Mesothelial cell of epicardium (in vitro differentiated cells): Measurements from ENCODE around the gene LYZL2. TPM values are rescaled to one million over a fixed set of nuclear protein-coding genes. Genes with fewer than 3 reads are reported as not detected.

ENCODE experiments used
- DNase-seq, 2 experiments: peaks; one replicate each; pipeline ENCODE4 v3.0.0; 2021; ENCODE audit warnings: low spot score in 2 of 2; ENCODE audit not compliant: unreplicated experiment in 2 of 2
- H3K27ac Mint-ChIP-seq: 2 replicates; pipeline ENCODE4 v1.8.0; 2021; ENCODE audit warnings: mixed read lengths
- H3K27me3 Mint-ChIP-seq: 2 replicates; pipeline ENCODE4 v1.8.0; 2021; ENCODE audit warnings: low read depth, mixed read lengths
- H3K36me3 Mint-ChIP-seq: 2 replicates; pipeline ENCODE4 v1.8.0; 2021; ENCODE audit warnings: mixed read lengths
- H3K4me1 Mint-ChIP-seq: 2 replicates; pipeline ENCODE4 v1.8.0; 2021; ENCODE audit warnings: mixed read lengths
- H3K4me3 Mint-ChIP-seq: 2 replicates; pipeline ENCODE4 v1.8.0; 2021; ENCODE audit warnings: mild to moderate bottlenecking, moderate library complexity, mixed read lengths
- H3K9me3 Mint-ChIP-seq: 2 replicates; pipeline ENCODE4 v1.8.0; 2021; ENCODE audit warnings: mixed read lengths
- total RNA-seq: library from RNA; stranded (reverse); gene quantifications from 3 replicates; pipeline ENCODE4 v1.2.1, GENCODE V29; 2021
- TF ChIP-seq, protein P1 (sequence below): fragments of 200-600 bp; sonication (generic); IDR thresholded peaks from one replicate; pipeline ENCODE4 v1.5.0; 2021; ENCODE audit warnings: antibody characterized with exemption; ENCODE audit not compliant: unreplicated experiment

Gene LYZL2
- total RNA-seq, 1 donor from 2014 or later, result not detected

DNA sequence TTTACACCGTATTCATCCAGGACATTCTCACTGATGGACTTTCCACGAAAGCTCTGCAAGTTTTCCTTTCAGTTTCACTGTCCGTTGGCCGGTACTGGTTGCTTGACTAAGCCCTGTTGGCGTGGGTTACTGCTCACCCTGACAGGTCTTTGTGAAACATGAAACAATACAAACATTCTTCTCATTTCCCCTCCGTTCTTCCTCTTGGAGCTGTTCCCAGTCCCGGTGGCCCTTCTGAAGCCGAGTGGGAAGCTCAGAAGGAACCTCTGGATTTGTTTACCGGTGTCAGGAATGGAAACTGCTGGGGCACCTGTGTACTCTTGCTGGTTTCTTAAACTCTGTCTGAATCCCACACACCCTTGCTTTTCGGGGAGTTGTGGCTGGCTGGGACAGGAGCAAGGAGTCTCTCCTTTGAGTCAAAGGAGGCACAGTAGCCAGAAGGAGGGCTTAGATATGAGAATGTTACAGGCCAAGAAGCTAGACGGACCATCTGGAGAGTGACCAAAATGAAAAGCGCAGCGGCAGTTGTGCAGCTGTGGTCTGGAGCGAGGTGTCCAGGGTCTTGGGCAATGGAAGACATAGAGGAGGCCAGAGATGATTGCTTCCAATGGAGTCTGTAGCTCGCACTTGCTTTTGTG lies 45.7 kb downstream of the LYZL2 start:
- H3K4me3 Mint-ChIP-seq, result peak overlapping the region; percentile 1
- no peaks in the 10 kb centered on the region for H3K9me3 Mint-ChIP-seq
- TF ChIP-seq, protein P1, sequence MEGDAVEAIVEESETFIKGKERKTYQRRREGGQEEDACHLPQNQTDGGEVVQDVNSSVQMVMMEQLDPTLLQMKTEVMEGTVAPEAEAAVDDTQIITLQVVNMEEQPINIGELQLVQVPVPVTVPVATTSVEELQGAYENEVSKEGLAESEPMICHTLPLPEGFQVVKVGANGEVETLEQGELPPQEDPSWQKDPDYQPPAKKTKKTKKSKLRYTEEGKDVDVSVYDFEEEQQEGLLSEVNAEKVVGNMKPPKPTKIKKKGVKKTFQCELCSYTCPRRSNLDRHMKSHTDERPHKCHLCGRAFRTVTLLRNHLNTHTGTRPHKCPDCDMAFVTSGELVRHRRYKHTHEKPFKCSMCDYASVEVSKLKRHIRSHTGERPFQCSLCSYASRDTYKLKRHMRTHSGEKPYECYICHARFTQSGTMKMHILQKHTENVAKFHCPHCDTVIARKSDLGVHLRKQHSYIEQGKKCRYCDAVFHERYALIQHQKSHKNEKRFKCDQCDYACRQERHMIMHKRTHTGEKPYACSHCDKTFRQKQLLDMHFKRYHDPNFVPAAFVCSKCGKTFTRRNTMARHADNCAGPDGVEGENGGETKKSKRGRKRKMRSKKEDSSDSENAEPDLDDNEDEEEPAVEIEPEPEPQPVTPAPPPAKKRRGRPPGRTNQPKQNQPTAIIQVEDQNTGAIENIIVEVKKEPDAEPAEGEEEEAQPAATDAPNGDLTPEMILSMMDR, result no peak
- no peaks in the 10 kb centered on the region for H3K36me3 Mint-ChIP-seq
- DNase-seq, result no peak
- peak overlapping the region; percentile 52 for H3K27ac Mint-ChIP-seq
- peaks cover 16% of the 10 kb centered on the region for H3K4me1 Mint-ChIP-seq
- H3K27me3 Mint-ChIP-seq, result peaks cover 4% of the 10 kb centered on the region

DNA sequence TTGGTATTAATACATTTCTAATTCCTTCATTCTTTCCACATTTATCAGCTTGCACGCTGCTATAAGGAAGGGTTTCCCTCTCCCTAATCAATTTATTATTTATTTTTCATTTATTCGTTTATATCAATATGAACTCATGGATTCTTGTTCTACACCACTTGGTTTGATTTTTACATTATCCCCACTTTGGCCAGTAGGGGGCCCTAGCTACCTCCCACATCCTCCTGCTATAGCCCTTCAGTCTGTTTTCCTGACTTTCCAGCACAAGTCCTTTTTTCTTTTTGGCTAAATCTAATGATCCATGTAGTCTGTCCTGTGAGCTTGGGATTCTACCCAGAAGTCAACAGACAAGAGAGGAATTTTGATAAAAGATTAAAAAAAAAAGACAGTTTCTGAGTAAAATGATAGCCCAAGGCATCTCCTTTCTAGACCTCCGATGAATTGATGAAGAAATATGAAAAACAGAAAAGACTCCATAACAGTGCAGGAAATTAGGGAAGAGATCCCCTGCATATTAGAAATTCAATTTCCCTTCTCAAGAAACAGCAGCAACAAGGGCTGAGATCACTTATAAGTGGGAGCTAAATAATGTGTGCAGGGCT lies 47.7 kb downstream of the LYZL2 start:
- H3K4me3 Mint-ChIP-seq, result no peak overlapping the region
- DNase-seq, result no peak
- H3K4me1 Mint-ChIP-seq, result peaks cover 13% of the 10 kb centered on the region
- no peak overlapping the region for H3K27ac Mint-ChIP-seq
- H3K36me3 Mint-ChIP-seq, result no peaks in the 10 kb centered on the region
- H3K27me3 Mint-ChIP-seq, result peaks cover 4% of the 10 kb centered on the region
- no peaks in the 10 kb centered on the region for H3K9me3 Mint-ChIP-seq
- TF ChIP-seq, protein P1, result peak; percentile 66

DNA sequence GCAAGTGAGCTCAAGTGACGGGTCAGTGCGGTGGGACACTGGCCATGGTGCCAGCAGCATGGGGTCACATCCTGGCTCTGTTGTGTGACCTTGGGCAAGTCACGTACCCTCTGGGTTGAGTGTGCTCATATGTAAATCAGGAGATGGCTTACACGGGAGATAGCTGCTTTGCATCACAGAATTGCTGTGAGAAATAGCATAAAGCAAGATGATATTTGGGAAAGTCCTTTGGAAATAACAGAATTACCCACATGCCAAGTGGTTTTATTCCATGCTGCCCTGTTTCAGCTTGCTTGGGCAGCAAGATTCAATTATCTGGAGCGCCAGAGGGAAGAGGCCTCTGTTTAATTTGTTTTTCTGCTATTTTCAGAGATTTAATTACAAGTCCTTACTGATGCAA lies 48.9 kb downstream of the LYZL2 start:
- H3K27me3 Mint-ChIP-seq, result peaks cover 5% of the 10 kb centered on the region
- TF ChIP-seq, protein P1, result no peak
- no peak for DNase-seq
- peaks cover 13% of the 10 kb centered on the region for H3K4me1 Mint-ChIP-seq
- no peak overlapping the region for H3K4me3 Mint-ChIP-seq
- H3K36me3 Mint-ChIP-seq, result no peaks in the 10 kb centered on the region
- no peak overlapping the region for H3K27ac Mint-ChIP-seq
- H3K9me3 Mint-ChIP-seq, result no peaks in the 10 kb centered on the region

DNA sequence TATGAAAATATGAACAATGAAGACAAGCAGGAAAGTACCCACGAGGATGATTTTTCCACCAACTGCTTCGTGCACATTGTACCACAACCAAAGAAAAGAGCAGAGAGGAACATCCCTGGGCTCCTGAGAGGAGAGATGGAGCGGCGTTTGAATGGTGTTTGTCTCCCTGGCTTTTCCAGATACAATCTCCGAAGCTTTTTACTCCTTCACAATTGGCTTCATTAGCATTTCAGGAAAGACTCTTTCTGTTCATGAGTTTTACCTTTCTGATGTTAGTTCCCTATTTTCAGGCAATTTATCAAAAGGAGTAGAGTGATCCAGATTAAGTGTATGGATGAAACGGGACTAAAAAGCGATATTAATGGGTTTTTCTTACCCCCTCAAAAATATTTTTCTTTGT lies 49.3 kb downstream of the LYZL2 start:
- peaks cover 5% of the 10 kb centered on the region for H3K27me3 Mint-ChIP-seq
- peaks cover 13% of the 10 kb centered on the region for H3K4me1 Mint-ChIP-seq
- TF ChIP-seq, protein P1, result no peak
- no peak overlapping the region for H3K27ac Mint-ChIP-seq
- no peak for DNase-seq
- H3K4me3 Mint-ChIP-seq, result no peak overlapping the region
- no peaks in the 10 kb centered on the region for H3K9me3 Mint-ChIP-seq
- H3K36me3 Mint-ChIP-seq, result no peaks in the 10 kb centered on the region

DNA sequence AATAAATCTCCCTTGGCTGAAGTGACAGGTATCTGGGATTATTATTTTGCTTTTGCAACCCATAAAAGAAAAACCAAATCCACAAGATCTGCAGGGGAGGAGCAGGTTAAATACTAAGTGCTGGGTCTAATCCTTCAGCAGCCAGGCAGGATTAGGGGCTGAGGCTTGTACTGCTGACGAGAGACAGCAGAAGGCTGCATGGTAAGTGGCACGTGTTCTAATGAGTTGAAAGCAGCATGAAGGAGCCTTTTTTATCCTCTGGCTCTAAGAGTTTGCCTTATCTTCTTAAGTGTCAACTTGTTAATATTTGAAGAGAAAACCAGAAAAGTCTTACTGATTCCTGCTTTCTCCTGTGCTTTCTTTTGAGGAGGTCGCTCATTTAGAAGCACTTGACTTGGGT lies 50.0 kb downstream of the LYZL2 start:
- no peak for DNase-seq
- H3K27me3 Mint-ChIP-seq, result peaks cover 5% of the 10 kb centered on the region
- no peak overlapping the region for H3K4me3 Mint-ChIP-seq

More for the DNA sequence above, 50.0 kb downstream of the LYZL2 start:
- TF ChIP-seq, protein P1, result no peak
- Mint-ChIP-seq H3K9me3 (no peaks in the 10 kb centered on the region), H3K27ac (no peak overlapping the region), H3K36me3 (no peaks in the 10 kb centered on the region), H3K4me1 (peaks cover 13% of the 10 kb centered on the region)
